Omental fat pad (tissue), 4 donors: ENCODE measurements around the gene ATP6V0D1. TPM values are rescaled to one million over a fixed set of nuclear protein-coding genes. Genes with fewer than 3 reads are reported as not detected.

ENCODE experiments used
- ATAC-seq: fragments of 150-250 bp; one replicate; pipeline ENCODE4 v1.9.1; 2016; ENCODE audit warnings: mild to moderate bottlenecking, moderate library complexity; ENCODE audit not compliant: low FRiP score
- DNase-seq: peaks from one replicate; pipeline ENCODE4 v3.0.0-alpha.2; 2019; ENCODE audit warnings: low spot score
- total RNA-seq, 4 donors: library from RNA; depleted of rRNA; stranded (reverse); fragments of >200 nt; gene quantifications; one replicate each; pipeline ENCODE4 v1.1.0, GENCODE V29; 2016
- TF ChIP-seq, protein P1 (sequence below), 3 donors: fragments of 450-650 bp; IDR thresholded peaks; one replicate each; pipeline ENCODE4 v1.5.1; 2016 to 2017; ENCODE audit warnings: antibody characterized with exemption in 3 of 3, mild to moderate bottlenecking in 3 of 3, moderate library complexity in 2 of 3

ATP6V0D1 gene
- total RNA-seq, 4 donors from 2014 or later: 67.8 to 154 (median 124) TPM

DNA sequence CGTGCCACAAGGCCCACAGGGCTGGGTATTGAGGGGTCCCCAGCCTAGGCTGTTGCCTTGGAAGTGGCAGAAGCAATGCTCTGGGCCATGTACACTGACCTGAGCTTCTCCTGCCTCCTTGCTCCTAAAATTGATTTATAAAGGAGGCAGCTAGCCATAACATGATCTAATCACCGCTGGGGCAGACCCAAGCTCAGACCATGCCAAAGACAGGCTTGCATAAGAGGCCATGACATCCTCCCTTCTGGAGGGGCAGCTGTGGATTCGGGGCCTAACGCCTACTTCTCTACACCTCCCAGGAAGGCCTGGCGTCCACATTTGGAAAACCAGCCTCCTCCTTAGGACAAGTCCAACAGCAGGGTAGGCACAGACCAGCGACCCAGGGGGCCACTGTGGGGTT lies 37.7 kb downstream of the ATP6V0D1 start:
- DNase-seq: no peak
- ATAC-seq: peak; percentile 33
- TF ChIP-seq, protein P1, sequence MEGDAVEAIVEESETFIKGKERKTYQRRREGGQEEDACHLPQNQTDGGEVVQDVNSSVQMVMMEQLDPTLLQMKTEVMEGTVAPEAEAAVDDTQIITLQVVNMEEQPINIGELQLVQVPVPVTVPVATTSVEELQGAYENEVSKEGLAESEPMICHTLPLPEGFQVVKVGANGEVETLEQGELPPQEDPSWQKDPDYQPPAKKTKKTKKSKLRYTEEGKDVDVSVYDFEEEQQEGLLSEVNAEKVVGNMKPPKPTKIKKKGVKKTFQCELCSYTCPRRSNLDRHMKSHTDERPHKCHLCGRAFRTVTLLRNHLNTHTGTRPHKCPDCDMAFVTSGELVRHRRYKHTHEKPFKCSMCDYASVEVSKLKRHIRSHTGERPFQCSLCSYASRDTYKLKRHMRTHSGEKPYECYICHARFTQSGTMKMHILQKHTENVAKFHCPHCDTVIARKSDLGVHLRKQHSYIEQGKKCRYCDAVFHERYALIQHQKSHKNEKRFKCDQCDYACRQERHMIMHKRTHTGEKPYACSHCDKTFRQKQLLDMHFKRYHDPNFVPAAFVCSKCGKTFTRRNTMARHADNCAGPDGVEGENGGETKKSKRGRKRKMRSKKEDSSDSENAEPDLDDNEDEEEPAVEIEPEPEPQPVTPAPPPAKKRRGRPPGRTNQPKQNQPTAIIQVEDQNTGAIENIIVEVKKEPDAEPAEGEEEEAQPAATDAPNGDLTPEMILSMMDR (IDR thresholded peaks at IDR 0.05): no peak

DNA sequence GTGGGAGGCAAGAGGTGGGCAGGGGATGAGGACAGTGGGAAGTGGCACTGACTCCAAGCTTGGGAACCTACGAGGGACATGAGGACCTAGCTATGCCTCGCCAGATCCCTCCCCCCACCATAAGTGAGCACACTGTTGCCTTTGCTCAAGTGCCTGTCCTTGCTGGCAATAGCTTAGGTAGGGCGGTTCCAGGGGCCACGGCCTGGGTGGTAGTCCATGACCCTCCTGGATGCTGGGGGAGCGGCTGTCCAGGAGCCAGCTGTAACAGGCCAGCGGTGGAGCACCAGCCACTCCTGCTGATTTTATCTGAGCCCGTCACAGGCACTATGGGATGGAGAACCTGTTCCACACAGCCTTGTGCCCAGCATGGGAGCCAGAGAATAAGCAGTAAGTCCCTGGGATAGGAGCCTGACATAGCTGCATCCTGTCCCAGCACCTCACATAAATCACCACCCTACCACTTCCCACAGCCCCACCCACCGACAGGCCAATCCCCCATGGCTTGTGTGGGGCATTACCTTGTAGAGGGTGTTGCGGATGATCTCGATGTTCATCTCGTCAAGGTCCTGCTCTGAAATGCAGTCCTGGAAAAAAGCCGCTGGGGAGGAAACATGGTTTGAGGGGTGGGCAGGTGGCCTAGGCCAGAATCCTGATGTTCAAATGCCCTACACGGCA lies 38.2 kb downstream of the ATP6V0D1 start:
- ATAC-seq (no peak), DNase-seq (no peak)
- TF ChIP-seq, protein P1 (IDR thresholded peaks at IDR 0.05): no peak

DNA sequence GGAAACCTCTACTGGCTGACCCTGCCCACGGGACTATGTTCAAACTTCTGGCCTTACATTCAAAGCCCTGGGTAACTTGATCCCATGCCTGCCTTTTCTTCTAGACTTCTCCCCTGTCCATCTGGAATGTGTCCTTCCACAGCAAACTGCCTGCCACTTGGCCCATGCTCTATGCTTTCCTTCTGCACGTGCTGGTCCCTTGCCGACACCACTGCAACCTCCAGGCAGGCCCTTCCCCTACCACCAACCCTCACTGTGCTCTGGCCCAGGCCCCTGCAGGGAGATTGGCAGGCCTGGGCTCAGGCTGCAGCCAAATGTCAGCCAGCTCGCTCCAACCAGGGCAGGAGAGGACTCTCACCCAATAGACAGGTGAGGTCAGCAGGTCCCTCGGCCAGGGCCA lies 39.0 kb downstream of the ATP6V0D1 start:
- no peak for ATAC-seq
- TF ChIP-seq, protein P1 (IDR thresholded peaks at IDR 0.05): no peak
- DNase-seq: no peak

DNA sequence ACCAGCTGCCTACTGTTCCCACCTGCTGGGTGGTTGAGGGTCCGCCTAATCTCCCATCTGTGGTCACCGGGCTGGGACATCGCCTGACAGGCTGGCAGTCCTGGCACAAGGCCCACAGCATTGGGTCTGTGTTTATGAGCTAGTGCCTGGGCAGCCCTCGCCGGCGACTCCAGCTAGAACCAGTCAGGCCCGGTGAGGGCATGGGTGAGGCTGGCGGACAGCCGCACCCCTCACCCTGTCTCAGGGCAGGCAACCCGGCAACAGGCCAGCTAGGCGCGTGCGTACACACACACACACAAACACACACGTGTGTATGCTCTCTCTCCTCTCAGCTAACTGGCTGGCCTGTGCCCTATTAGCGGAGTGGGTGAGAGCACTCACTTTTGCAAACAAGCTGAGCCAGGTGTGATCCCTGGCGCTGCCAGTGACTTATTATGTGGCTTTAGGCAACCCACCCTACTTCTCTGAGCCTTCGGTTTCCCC lies 39.6 kb downstream of the ATP6V0D1 start:
- DNase-seq (no peak), ATAC-seq (no peak)
- TF ChIP-seq, protein P1 (IDR thresholded peaks at IDR 0.05): no peak

DNA sequence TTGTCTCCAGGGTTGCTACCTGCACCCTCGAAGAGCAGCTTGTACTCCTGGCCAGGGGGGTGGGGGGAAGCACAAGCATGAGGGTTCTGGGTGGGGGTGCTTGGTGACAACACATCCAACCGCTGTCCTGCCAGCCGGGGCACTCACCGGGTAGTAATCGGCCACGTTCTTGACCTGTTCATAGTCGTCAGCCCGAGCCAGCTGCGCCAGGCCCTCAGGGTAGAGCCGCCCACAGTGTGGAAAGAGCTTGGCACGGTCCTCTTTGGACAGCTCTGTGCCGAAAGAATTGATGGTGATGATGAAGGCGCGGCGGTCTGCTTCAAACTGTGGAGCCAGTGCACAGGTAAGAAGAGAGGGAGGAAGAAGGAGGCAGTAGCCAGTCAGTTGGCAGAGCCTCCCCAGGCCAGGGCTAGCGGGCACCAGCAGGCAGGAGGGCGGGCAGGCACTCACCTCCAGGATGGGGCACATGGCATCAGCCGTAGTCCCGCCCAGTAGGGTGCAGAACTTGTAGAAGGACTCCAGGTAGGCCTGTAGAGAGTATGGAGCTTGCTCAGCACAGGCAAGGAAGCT lies 42.0 kb downstream of the ATP6V0D1 start:
- ATAC-seq (no peak), DNase-seq (no peak)
- TF ChIP-seq, protein P1 (IDR thresholded peaks at IDR 0.05): no peak

DNA sequence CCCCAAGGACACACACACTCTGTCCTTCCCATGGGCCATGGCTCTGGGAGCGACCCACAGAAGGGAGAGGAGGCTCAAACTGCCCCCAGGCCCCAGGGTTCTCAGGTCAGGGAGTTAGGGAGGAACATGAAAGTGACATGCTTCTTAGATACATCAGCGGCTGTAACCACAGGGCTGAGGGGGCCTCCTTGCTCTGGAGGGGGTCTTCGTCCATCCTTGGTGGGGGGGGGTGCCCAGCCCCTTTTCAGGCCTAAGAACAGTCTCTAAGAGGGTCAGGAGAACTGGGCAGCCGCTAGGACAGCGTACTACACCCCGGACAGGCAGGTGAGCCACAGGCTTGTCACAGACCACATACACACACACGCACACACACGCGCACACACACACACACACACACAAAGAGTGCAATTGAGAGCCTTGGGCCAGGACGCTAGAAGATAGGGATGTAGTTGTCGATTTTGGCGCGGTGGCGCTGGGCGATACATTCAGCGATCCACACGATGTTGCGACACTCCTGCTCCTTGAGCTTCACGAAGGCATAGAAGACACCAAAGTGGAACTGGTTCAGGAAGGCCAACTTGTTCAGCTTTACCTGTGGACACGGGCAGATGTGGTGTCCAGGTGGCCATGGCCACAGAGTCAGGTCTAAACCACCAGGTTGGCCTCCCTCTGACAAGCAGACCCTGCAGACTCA lies 42.7 kb downstream of the ATP6V0D1 start:
- TF ChIP-seq, protein P1 (IDR thresholded peaks at IDR 0.05): no peak
- ATAC-seq (no peak), DNase-seq (no peak)
